BLaER1 treated with 17β-estradiol and CSF1 and Interleukin-3, amounts not matched to agents 10 nM and 100 nM (cell line): ENCODE data around the gene RGS10.
A peak's percentile ranks its signal among the peaks of the same experiment; 100 is the strongest.
"Not testable (repeated sequence)": the region's sequence is repeated elsewhere in the genome, so short reads cannot be mapped to it uniquely, and the experiment has no call there.

Experiments used
- H3K27ac ChIP-seq, 11 experiments: shearing (Covaris generic); formaldehyde crosslinking; 2 replicates each; pipeline ENCODE4 v1.8.1; 2022
- H3K27me3 ChIP-seq, 11 experiments: shearing (Covaris generic); formaldehyde crosslinking; 2 replicates each; pipeline ENCODE4 v1.8.1; 2022
- H3K36me3 ChIP-seq, 11 experiments: shearing (Covaris generic); formaldehyde crosslinking; 2 replicates each; pipeline ENCODE4 v1.8.1; 2022
- H3K4me1 ChIP-seq, 10 experiments: shearing (Covaris generic); formaldehyde crosslinking; 2 replicates each; pipeline ENCODE4 v1.8.1; 2022
- H3K4me2 ChIP-seq, 11 experiments: shearing (Covaris generic); formaldehyde crosslinking; 2 replicates each; pipeline ENCODE4 v1.8.1; 2022
- H3K4me3 ChIP-seq, 10 experiments: shearing (Covaris generic); formaldehyde crosslinking; 2 replicates each; pipeline ENCODE4 v1.8.1; 2022
- H3K9ac ChIP-seq, 11 experiments: shearing (Covaris generic); formaldehyde crosslinking; 2 replicates each; pipeline ENCODE4 v1.8.1; 2022
- H3K9me3 ChIP-seq, 11 experiments: shearing (Covaris generic); formaldehyde crosslinking; replicated peaks in 1 of 11; 2 replicates each; pipeline ENCODE4 v1.8.1; 2022
- H4K20me1 ChIP-seq, 11 experiments: shearing (Covaris generic); formaldehyde crosslinking; 2 replicates each; pipeline ENCODE4 v1.8.1; 2022
- Cebpa-rat ChIP-seq, 11 experiments: shearing (Covaris generic); IDR thresholded peaks; 2 replicates each; pipeline ENCODE4 v1.8.1; 2022

The RGS10 gene

GRCh38 chr10:119469846-119470245 is 72.7 kb downstream of the RGS10 start:
- peak overlapping the region in 8 of 11 experiments; percentile 11 to 50 (median 37); a peak in 13 of 22 replicates for H3K4me2 ChIP-seq
- H3K27me3 ChIP-seq = no peaks in the 10 kb centered on the region
- H3K9me3 ChIP-seq = peaks cover 13 to 22% (median 18%) of the 10 kb centered on the region in 11 experiments; a peak in 21 of 22 replicates

GRCh38 chr10:119469325-119469707 is 73.2 kb downstream of the RGS10 start:
- TF ChIP-seq Cebpa-rat (IDR thresholded peaks at IDR 0.05) = no peak
- peak overlapping the region in 8 of 11 experiments; percentile 11 to 50 (median 37); a peak in 14 of 22 replicates for H3K4me2 ChIP-seq
- no peaks in the 10 kb centered on the region for H3K27me3 ChIP-seq
- H4K20me1 ChIP-seq = no peaks in the 10 kb centered on the region
- peaks cover 12 to 18% (median 14%) of the 10 kb centered on the region in 11 experiments; a peak in 21 of 22 replicates for H3K9me3 ChIP-seq
- H3K9ac ChIP-seq = no peak overlapping the region
- H3K4me3 ChIP-seq = no peak overlapping the region
- H3K4me1 ChIP-seq = peaks cover 13 to 33% (median 25%) of the 10 kb centered on the region in 10 experiments
- H3K27ac ChIP-seq = no peak overlapping the region
- H3K36me3 ChIP-seq = peaks cover 0 to 3% (median 0%) of the 10 kb centered on the region in 11 experiments; a peak in 1 of 22 replicates

More at GRCh38 chr10:119469846-119470245, 72.7 kb downstream of the RGS10 start:
- Histone ChIP-seq H3K9ac (no peak overlapping the region), H3K4me1 (peaks cover 13 to 33% (median 25%) of the 10 kb centered on the region in 10 experiments), H3K4me3 (no peak overlapping the region), H3K36me3 (peaks cover 0 to 3% (median 0%) of the 10 kb centered on the region in 11 experiments; a peak in 1 of 22 replicates), H3K27ac (no peak overlapping the region), H4K20me1 (no peaks in the 10 kb centered on the region)
- no peak for TF ChIP-seq Cebpa-rat (IDR thresholded peaks at IDR 0.05)

DNA sequence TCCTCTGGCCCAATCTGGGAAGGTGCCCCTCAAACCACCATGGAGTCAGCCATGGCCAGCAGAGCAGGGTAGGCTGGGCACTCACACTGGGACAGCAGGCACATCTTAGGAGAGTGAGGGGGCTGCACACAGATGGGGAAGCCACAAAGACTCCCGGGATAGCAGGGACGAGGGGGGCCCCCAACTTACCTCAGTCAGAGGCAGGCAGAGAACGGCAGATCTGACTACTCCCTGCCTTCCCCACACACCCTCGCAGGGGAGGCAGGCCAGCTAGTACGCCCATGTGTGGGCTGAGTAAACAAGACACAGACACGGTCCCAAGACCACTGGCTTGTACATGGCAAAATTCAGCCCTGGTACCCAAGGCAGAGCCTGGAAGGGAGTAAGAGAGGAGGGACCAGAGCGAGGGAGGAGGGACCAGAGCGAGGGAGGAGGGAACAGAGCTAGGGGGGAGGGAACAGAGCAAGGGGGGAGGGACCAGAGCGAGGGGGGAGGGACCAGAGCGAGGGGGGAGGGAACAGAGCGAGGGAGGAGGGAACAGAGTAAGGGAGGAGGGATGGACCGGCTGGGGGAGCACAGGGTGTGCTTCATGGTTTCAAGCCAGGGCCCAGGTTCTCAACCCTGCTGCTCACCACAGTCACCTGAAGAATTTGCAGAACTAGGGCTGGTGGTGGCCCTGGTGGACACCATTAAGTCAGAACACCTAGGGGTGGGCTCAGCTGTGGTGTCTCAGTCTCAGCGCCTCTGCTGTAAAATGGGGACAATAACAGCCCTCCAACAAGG is 73.8 kb downstream of the RGS10 start:
- Histone ChIP-seq H3K9me3 (peaks cover 8 to 16% (median 10%) of the 10 kb centered on the region in 11 experiments), H3K27me3 (no peaks in the 10 kb centered on the region), H3K27ac (no peak overlapping the region), H3K36me3 (no peaks in the 10 kb centered on the region), H3K9ac (no peak overlapping the region), H4K20me1 (no peaks in the 10 kb centered on the region), H3K4me3 (no peak overlapping the region), H3K4me1 (peaks cover 13 to 33% (median 25%) of the 10 kb centered on the region in 10 experiments), H3K4me2 (peak overlapping the region in 6 of 11 experiments; percentile 11 to 50 (median 42); a peak in 8 of 22 replicates)
- no peak for TF ChIP-seq Cebpa-rat (IDR thresholded peaks at IDR 0.05)

DNA sequence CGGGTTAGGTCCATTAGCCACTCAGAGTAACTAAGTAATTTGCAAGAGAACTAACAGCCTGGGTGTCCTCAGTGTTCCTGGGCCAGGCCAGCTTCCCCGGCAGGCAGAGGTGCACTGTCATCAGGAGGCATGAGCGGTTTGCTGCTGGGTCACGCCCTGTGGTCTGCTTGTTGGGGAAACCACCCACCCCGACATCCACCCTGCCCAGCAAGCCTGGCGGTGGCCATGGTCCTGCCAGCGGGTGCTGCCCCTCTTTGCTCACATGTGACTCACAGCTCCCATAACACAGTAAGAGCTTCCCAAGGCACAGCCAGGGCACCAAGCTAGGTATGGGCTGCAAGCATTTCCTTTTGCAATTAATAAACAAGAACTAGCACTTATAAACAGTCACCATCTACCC is 75.9 kb downstream of the RGS10 start:
- TF ChIP-seq Cebpa-rat (IDR thresholded peaks at IDR 0.05) = no peak
- Histone ChIP-seq H3K9ac (no peak overlapping the region), H3K36me3 (no peaks in the 10 kb centered on the region; a peak in 1 of 22 replicates), H3K4me3 (no peak overlapping the region), H3K4me1 (peaks cover 13 to 33% (median 25%) of the 10 kb centered on the region in 10 experiments), H3K27me3 (no peaks in the 10 kb centered on the region), H4K20me1 (no peaks in the 10 kb centered on the region), H3K27ac (no peak overlapping the region), H3K9me3 (peaks cover 13 to 24% (median 17%) of the 10 kb centered on the region in 11 experiments), H3K4me2 (peak overlapping the region in 9 of 11 experiments; percentile 0 to 65 (median 46); a peak in 14 of 22 replicates)

DNA sequence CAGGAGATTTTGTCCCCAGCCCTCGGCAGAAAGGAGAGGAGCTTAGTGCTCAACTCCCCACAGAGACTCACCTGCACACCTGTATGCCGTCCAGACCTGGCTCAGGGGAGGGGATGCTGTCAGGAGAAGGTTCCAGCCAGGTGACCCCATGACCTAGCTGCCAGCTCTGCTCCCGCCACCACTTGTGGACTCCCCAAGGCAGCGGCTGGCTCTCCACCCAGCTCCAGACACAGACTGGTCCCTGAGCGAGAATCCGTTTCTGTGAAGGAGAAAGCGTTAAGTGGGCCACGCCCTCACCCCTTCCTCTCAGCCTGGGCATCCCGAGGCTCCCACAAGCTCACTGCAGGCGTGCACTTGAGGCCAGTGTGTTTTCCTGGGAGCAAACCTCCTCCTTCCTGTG is 76.4 kb downstream of the RGS10 start:
- Histone ChIP-seq H3K36me3 (no peaks in the 10 kb centered on the region; a peak in 1 of 22 replicates), H3K4me2 (peak overlapping the region in 8 of 11 experiments; percentile 0 to 65 (median 50); a peak in 13 of 22 replicates), H3K27me3 (no peaks in the 10 kb centered on the region), H3K4me1 (peaks cover 13 to 38% (median 30%) of the 10 kb centered on the region in 10 experiments), H3K9me3 (peaks cover 13 to 24% (median 17%) of the 10 kb centered on the region in 11 experiments), H3K4me3 (no peak overlapping the region), H3K27ac (peak overlapping the region in 1 of 11 experiments; percentile 22; a peak in 2 of 22 replicates), H4K20me1 (no peaks in the 10 kb centered on the region), H3K9ac (0 out of 22 replicates have a peak overlapping the region, but pooled peaks of 1 of the 11 experiments have one; percentile 15)
- TF ChIP-seq Cebpa-rat (IDR thresholded peaks at IDR 0.05) = no peak

DNA sequence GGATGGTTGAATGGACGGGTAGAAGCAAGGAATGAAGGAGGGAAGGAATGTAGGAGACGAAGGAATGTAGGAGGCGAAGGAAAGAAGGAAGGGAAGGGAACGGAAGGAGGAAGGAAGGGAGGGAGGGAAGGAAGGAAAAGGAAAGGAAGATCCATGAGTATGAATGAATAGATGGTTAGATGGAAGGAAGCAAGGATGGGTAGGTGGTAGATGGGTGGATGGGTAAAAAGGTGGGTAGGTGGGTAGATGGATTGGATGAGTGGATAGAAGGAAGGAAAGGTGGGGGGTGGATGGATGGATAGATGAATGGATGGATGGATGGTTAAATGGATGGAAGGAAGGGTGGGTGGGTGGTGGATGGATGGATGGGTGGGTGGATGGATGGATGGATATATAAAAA is 77.4 kb downstream of the RGS10 start:
- Histone ChIP-seq H3K4me1 (peaks cover 13 to 44% (median 37%) of the 10 kb centered on the region in 10 experiments), H3K4me2 (no peak overlapping the region), H3K9me3 (peaks cover 13 to 24% (median 17%) of the 10 kb centered on the region in 11 experiments), H3K27ac (no peak overlapping the region), H3K27me3 (no peaks in the 10 kb centered on the region), H3K4me3 (no peak overlapping the region), H3K9ac (no peak overlapping the region), H3K36me3 (no peaks in the 10 kb centered on the region; a peak in 1 of 22 replicates), H4K20me1 (no peaks in the 10 kb centered on the region)
- no peak for TF ChIP-seq Cebpa-rat (IDR thresholded peaks at IDR 0.05)

DNA sequence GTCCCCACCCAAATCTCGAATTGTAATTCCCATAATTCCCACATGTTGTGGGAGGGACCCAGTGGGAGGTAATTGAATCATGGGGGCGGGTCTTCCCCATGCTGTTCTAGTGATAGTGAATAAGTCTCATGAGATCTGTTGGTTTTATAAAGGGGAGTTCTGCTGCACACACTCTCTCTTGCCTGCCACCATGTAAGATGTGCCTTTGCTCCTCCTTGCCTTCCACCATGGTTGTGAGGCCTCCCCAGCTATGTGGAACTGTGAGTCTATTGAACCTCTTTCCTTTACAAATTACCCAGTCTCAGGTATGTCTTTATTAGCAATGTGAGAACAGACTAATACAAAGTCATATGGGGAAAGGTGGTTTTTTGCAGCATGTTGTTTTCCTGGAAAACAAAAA is 79.3 kb downstream of the RGS10 start:
- not testable (repeated sequence) for H3K27me3 ChIP-seq, H3K4me3 ChIP-seq, H3K36me3 ChIP-seq, H3K27ac ChIP-seq, H4K20me1 ChIP-seq, H3K4me2 ChIP-seq, H3K9ac ChIP-seq
- H3K9me3 ChIP-seq = peaks cover 13 to 24% (median 17%) of the 10 kb centered on the region in 11 experiments
- H3K4me1 ChIP-seq = peaks cover 13 to 34% (median 30%) of the 10 kb centered on the region in 10 experiments

GRCh38 chr10:119462773-119463172 is 79.7 kb downstream of the RGS10 start:
- Histone ChIP-seq H3K4me3 (no peak overlapping the region), H3K4me1 (peaks cover 13 to 33% (median 29%) of the 10 kb centered on the region in 10 experiments), H3K27ac (no peak overlapping the region), H4K20me1 (no peaks in the 10 kb centered on the region), H3K9me3 (peaks cover 13 to 24% (median 17%) of the 10 kb centered on the region in 11 experiments), H3K36me3 (no peaks in the 10 kb centered on the region; a peak in 1 of 22 replicates), H3K27me3 (no peaks in the 10 kb centered on the region), H3K4me2 (no peak overlapping the region), H3K9ac (no peak overlapping the region)
- TF ChIP-seq Cebpa-rat (IDR thresholded peaks at IDR 0.05) = no peak

DNA sequence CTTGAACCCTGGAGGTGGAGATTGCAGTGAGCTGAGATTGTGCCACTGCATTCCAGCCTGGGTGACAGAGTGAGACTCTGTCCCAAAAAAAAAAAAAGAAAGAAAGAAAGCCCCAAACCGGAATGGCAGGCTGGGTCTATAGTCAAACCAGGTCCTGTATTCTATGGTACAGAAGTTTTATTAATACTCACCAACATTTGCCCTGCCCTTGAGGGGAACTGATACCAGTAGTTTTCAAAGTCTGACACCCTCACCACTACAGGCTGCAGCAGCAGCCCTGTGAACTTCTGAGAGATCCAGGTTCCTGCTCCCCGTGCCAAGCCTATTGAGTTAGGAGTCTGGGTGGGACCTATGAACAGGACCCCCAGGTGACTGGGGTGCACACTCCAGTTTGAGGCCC is 80.6 kb downstream of the RGS10 start:
- Histone ChIP-seq H3K36me3 (no peaks in the 10 kb centered on the region; a peak in 1 of 22 replicates), H4K20me1 (no peaks in the 10 kb centered on the region), H3K27me3 (no peaks in the 10 kb centered on the region), H3K4me3 (no peak overlapping the region), H3K4me1 (peaks cover 12 to 34% (median 30%) of the 10 kb centered on the region in 10 experiments), H3K4me2 (peak overlapping the region in 1 of 11 experiments; percentile 67; a peak in 3 of 22 replicates), H3K27ac (no peak overlapping the region), H3K9ac (no peak overlapping the region), H3K9me3 (peaks cover 13 to 24% (median 17%) of the 10 kb centered on the region in 11 experiments)
- no peak for TF ChIP-seq Cebpa-rat (IDR thresholded peaks at IDR 0.05)
